CD4-positive, alpha-beta T cell treated with Interleukin-4 for 4 hours (primary cell): ENCODE results near the gene AMPH.

ENCODE experiments used
- DNase-seq: peaks from one replicate; pipeline ENCODE4 v3.0.0-alpha.2; 2020

Gene AMPH

GRCh38 chr7:38630720-38631673, at the start of gene AMPH:
Gene AMPH, minus strand, starts transcription at chr7:38631373. Its CDS starts 22 bp downstream, at chr7:38631351.
- DNase-seq = no peak

DNA sequence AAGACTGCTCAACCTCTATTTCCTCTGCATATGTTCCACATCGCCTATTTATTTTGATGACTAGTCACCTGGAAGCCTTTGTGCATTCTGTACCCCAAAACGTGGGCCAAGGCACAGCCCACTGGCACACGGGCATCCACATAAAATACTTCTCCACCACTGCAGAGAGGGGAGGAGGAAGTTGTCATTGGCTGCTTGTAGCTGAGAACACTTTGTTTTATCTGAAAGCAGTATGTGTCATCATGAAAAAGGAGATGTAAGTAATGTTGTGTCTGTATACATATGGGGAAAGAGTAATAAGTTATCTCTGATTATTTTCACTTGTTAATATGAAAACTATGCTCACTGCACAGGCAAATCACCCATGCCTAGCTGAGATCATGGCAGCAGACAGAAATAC, 48.2 kb upstream of the AMPH start:
- no peak for DNase-seq

DNA sequence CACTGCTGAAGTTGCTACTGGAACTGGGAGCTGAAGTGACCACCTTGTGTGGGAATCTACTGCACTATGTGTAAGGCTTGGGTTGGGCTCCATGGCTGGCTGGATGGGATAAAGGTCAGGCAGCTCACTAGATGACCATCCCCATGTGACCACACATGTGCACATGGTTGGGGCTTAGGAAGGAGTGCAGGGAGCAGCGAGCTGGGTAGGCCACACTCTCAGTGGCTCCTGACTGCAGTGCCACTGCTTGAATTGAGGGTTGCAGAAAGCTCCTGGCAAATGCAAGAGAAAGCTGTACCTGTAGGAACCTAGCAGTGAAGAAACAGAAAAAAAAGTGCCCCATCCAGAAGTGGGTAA, 47.5 kb upstream of the AMPH start:
- no peak for DNase-seq

DNA sequence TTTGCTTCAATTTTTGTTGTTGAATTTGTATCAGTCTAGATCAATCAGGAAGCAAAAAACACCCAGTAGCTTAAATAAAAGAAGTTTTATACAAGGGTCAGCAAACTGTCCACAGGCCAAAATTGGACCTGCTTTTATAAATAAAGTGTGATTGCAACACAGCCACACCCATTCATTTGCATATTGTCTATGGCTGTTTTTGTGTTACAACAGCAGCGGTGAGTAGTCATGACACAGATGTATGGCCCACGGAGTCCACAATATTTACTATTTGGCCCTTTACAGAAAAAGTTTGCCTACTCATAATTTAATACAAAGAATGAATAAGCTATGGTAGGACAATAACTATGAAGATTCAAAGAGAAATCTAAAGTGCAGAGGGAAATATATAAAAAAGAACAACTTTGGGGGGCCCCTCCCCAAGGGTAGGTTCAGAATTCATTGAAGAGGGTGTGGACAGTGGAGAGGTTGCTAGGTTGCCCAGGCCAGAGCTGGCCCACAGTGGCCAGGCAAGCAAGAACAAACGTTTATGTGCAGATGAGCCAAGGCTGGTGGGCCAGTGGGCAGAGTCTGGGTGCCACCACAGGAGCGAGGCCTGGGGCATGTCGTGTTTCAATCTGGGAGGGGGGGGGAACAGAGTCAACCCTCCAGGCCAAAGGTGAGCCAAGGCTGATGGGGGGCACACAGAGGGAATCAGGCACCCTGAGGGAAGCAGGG, 47.0 kb upstream of the AMPH start:
- no peak for DNase-seq

- DNase-seq = no peak
Observed at GRCh38 chr7:38675494-38676106, 44.4 kb upstream of the AMPH start.

GRCh38 chr7:38674513-38674912, 43.3 kb upstream of the AMPH start:
- no peak for DNase-seq

GRCh38 chr7:38673795-38674194, 42.6 kb upstream of the AMPH start:
- no peak for DNase-seq

DNA sequence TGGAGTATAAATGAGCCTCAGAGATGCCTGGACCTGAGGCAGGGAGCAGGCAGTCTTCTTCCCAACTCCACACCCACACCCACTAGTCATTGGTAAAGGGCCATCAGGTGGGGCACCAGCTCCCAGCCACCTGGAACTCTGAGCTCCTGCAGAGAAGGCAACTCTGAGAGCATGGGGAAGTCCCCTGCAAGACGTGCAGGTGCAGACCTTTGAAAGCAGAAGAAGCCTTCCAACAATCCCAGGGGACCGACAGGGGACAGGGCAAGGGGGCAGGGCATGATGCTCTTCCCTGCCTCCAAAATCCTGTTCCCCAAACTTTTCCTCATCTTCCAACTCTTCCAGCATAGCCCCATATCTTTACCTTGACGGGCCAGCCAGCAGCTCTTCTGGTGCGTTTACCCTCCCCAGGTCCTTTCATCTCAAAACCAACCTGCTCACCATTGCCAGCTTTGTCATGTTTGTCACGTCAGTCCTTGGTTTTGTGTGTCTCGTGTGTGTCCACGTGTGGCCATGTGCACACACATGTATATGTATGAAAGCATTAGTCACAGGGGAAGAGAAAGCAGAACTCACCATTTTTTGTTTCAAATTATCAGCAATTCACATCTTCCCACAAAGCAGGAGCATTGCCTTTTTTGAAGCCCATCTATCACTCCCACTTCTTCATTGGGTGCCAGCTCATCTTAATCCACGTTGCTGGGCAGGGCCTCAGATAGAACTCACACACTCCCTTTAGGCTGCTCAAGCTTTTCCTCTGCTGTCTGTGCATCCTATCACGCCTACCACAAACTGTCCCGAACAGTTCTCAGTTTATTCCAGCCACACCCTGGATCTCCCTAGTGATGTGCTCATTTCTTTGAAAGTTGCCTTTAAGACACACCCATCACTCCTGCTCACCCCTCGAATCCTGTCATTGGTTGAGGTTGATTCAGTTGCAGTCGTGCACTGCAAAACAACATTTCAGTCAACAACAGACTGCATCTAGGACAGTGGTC, 41.0 kb upstream of the AMPH start:
- no peak for DNase-seq

- DNase-seq = no peak
Observed at GRCh38 chr7:38669965-38670520, 38.9 kb upstream of the AMPH start.

DNA sequence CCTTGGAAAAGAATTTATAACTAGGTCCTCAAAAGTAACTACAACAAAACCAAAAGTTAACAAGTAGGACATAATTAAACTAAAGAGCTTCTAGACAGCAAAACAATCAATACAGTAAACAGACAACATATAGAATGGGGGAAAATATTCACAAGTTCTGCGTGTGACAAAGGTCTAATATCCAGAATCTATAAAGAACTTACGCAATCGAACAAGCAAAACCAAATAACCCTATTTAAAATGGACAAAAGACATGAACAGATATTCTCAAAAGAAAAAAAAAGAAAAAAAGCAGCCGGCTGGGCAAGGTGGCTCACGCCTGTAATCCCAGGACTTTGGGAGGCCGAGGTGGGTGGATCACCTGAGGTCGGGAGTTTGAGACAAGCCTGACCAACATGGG, 33.8 kb upstream of the AMPH start:
- DNase-seq = no peak

DNA sequence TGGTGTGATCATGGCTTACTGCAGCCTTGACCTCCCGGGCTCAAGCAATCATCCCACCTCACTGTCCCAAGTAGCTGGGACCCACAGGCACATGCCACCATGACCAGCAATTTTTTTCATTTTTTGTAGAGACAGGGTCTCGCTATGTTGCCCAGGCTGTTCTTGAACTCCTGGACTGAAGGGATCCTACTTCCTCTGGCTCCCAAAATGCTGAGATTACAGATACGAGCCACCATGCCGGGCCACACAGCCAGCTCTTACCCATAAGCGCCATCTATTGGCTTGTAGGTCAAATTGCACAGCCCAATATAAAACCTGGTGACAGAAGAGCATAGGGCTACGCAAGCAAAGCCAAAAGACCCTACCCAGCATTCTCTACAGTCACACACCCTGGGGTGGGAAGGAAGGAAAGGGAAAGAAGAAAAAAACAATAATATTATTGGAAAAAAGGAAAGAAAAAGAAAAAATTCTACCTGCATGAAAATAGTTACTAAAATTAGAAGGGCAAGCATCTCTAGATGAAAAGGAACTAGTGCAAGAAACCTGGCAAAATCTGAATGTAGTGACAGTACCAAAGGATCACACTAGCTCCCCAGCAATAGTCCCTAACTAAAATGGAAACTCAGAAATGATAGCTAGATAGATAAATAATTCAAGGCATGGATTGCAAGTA, 29.4 kb upstream of the AMPH start:
- peak; percentile 37 for DNase-seq

DNA sequence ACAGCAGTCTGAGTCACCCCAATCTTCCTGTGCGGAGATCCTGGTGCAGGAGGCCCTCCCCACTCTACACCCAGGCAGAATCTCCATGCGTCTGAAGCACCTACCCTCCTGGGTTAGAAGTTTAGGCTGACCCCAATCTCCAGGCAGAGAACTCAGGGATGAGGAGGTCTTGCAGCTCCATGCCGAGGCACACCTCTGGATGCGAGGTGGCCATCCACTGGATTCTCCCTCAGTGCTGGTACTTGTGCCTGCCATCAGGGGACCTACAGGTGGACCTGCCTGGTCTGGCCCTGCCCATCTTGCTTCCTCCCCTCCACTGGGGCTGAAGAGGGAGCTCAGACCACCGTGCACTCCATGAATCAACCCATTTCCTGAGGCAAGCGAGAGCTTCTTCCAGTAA, 28.8 kb upstream of the AMPH start:
- no peak for DNase-seq

DNA sequence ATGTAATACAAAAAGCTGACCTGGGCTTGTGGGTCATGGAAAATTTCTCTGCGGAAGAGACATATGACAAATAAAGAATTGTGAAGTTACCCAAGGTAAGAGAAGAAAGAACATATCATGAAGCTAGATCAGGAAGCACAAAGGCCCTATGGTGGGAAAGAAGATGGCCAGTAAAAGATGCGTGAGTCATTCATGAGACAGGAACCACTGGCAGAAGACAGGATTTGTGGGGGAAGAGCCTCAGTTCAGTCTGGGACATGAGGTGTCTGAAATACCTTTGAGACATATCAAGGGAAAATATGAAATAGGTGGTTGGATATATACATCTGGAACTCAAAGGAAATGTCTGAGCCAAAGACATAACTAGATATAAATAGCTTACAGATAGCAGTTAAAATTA, 27.7 kb upstream of the AMPH start:
- no peak for DNase-seq

GRCh38 chr7:38656968-38657367, 25.8 kb upstream of the AMPH start:
- no peak for DNase-seq

GRCh38 chr7:38655833-38656774, 24.9 kb upstream of the AMPH start:
- DNase-seq = no peak

GRCh38 chr7:38637957-38638356, 6.8 kb upstream of the AMPH start:
- no peak for DNase-seq

DNA sequence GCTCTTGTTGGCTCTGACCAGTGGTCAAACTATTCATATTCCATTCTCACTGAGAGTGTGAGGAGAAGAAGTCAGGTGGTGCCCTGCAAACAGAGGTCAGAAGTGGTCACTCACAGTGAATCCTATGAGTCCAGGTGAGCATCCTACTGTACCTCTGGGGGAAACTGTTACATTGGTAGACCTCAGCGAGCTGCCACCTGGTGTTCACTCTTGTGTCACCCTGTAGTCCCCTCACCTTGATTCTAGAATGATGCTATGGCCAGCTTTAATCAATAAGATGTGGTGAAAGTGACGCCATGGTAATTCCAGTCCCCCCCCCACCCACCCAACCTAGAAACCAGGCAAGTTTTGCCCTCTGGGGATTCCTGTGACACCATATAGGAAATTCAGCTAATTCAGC, 1.2 kb upstream of the AMPH start:
- no peak for DNase-seq

DNA sequence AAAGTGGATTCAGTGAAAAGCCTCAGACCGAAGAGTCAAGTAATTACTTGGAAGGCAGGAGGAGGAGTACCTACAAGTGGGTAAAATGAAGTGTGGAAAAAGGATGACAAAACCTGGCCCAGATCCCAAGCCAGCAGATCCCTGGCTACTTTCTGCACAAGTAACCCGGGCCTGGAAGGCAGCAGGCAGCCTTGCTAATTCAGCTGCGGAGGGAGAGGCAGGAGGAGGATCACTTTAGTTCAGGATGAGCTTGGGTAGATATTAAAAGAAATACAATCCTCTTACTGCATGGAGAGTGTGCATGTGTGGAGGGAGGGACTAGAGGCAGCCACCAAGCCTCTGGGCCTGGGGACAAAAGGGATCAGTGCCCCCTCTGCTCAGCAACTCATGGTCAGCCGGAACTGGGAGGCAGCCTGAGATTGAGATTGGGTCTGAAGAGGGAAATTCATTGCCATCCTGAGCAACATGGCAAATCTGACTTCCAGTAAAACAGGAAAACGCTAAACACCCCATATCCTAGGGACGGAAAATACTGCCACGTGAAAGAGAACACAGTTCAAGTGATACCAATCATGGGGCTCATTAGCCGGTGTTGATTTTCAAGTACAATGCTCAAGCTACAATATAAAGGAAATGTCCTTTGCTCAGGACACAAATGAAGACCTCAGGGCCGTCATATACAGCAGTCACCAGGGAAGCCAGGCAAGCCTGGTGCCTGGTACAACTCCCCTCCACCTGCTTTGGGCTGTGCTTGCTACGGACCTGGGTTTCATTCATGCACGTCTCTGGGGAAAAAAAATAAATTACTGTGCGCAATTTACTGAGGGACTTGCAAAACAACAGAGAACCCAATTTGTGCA, 1.3 kb downstream of the AMPH start:
- DNase-seq = no peak

DNA sequence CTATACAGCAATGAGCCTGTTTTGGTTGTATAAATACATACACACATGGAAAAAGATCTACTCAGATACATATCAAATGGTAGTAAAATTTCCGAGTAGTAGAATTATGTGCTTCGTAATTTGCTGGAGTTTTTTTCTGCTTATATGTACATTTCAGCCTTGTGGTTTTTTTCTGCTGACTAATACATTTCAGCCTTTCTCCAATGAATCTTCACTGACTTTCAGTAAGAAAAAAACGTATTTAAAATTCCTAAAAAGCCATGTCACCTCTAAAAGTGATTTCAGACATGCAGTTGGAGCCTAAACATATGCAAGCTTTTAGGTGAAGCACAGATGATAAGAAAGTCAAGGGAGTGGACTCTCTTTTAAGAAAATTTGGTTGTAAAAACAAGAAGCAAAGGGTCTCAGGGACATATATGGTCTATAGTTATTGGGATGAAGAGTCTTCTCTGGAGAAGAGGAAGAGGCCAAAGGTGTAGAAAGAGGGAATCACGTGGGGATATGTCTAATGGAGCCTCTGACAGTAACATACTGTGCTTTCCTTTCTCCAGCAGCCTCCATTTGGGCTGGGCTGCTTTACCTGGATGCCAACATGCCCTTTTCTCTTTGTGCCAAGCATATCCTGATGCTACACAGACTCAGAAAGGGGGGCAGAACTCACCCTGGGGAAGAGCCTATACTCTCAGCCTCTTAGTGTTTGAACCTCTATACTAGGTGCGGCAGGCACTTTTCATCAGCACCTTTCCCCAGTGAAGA, 2.4 kb downstream of the AMPH start:
- no peak for DNase-seq
